GM12878 (cell line): ENCODE results near the gene RPUSD1. TPM values are rescaled to one million over a fixed set of nuclear protein-coding genes. Genes with fewer than 3 reads are reported as not detected.

Source experiments
- ATAC-seq: fragments of 200-7000 bp; cut with Tn5 transposase; 3 replicates; pipeline ENCODE4 v1.9.1; 2020; ENCODE audit warnings: mild to moderate bottlenecking, moderate library complexity
- BruUV-seq: library from RNA; stranded (reverse); fragments of 400-500 nt; replicated peaks from 2 replicates; lab custom pipeline; 2021; lab: Mats Ljungman, UMichigan
- CTCF ChIA-PET: fragments of 300-600 bp; sonication (Branson Sonifier 250); formaldehyde crosslinking; extraction: SDS; loops from one replicate; lab custom pipeline; 2021; ENCODE audit warnings: inconsistent platforms; lab: Yijun Ruan, JAX
- POLR2A ChIA-PET: fragments of 350-600 bp; formaldehyde crosslinking; extraction: SDS; loops from one replicate; lab custom pipeline; 2021; ENCODE audit warnings: inconsistent platforms; lab: Charles Lee
- RAD21 ChIA-PET: fragments of 300-600 bp; sonication (Branson Sonifier 250); formaldehyde crosslinking; loops from one replicate; lab custom pipeline; 2023; ENCODE audit warnings: antibody characterized with exemption; ENCODE audit not compliant: unreplicated experiment; lab: Charles Lee
- SMC1A ChIA-PET: fragments of 300-600 bp; sonication (Branson Sonifier 250); formaldehyde crosslinking; loops from one replicate; lab custom pipeline; 2023; ENCODE audit not compliant: unreplicated experiment, uncharacterized antibody; lab: Charles Lee
- DNase-seq: peaks from one replicate; pipeline ENCODE4 v3.0.0-alpha.2; 2011; ENCODE audit warnings: low read depth, low spot score
- FAIRE-seq: peaks from 3 replicates; lab custom pipeline; 2011; peaks lifted over from hg19 to GRCh38; lab: Jason Lieb, UNC
- H2AFZ ChIP-seq: 2 replicates; pipeline ENCODE4 v1.6.0; 2011; ENCODE audit warnings: low read depth, low read length, control low read depth; ENCODE audit not compliant: control insufficient read depth
- H3K27ac ChIP-seq: 2 replicates; pipeline ENCODE4 v1.5.1; 2011; ENCODE audit warnings: control low read depth; ENCODE audit not compliant: control insufficient read depth, insufficient read depth
- H3K27me3 ChIP-seq, 2 experiments: replicated peaks in 1 of 2; 2 replicates each; pipeline versions ENCODE4 v1.6.0 to v1.6.1; 2011; ENCODE audit warnings: low read length in 1 of 2; ENCODE audit not compliant: control insufficient read depth in 2 of 2, insufficient read depth in 2 of 2
- H3K36me3 ChIP-seq, 2 experiments: 2 replicates each; pipeline ENCODE4 v1.5.1; 2011; ENCODE audit warnings: low read length in 1 of 2; ENCODE audit not compliant: control insufficient read depth in 2 of 2, insufficient read depth in 2 of 2
- H3K4me1 ChIP-seq: 2 replicates; pipeline ENCODE4 v1.6.1; 2011; ENCODE audit warnings: mild to moderate bottlenecking, low read length, moderate library complexity, mixed read lengths; ENCODE audit not compliant: control insufficient read depth, insufficient read depth
- H3K4me2 ChIP-seq: 2 replicates; pipeline ENCODE4 v1.6.0; 2011; ENCODE audit warnings: control low read depth; ENCODE audit not compliant: control insufficient read depth, insufficient read depth
- H3K4me3 ChIP-seq: fragments of 200-600 bp; sonication (generic); 2 replicates; pipeline ENCODE4 v1.5.1; 2016
- H3K79me2 ChIP-seq: 2 replicates; pipeline ENCODE4 v1.6.0; 2011; ENCODE audit warnings: low read length; ENCODE audit not compliant: control insufficient read depth, insufficient read depth
- H3K9ac ChIP-seq: 2 replicates; pipeline ENCODE4 v1.8.0; 2011; ENCODE audit warnings: low read length, control low read depth, mixed read lengths; ENCODE audit not compliant: control insufficient read depth, insufficient read depth
- H3K9me3 ChIP-seq: replicated peaks from 3 replicates; pipeline ENCODE4 v1.5.1; 2011; ENCODE audit warnings: mild to moderate bottlenecking, low read length; ENCODE audit not compliant: control insufficient read depth, insufficient read depth
- H4K20me1 ChIP-seq: 2 replicates; pipeline ENCODE4 v1.6.0; 2011; ENCODE audit not compliant: control insufficient read depth, insufficient read depth
- CEBPB ChIP-seq, 2 experiments: fragments of 150-350 bp in 1 of 2; IDR thresholded peaks; 2 replicates each; pipeline ENCODE4 v1.6.1; 2012 to 2014; ENCODE audit warnings: low read depth in 2 of 2, low read length in 2 of 2, borderline replicate concordance in 1 of 2, inconsistent platforms in 1 of 2
- CHD2 ChIP-seq: IDR thresholded peaks from 2 replicates; pipeline ENCODE4 v1.6.1; 2011; ENCODE audit warnings: low read depth, low read length, improper control_type of control experiment, borderline replicate concordance
- CREB1 ChIP-seq: IDR thresholded peaks from 2 replicates; pipeline ENCODE4 v1.6.1; 2012; ENCODE audit warnings: low read depth, mild to moderate bottlenecking, inconsistent platforms
- EED ChIP-seq: sonication (generic); IDR thresholded peaks from 2 replicates; pipeline ENCODE4 v1.6.1; 2016; ENCODE audit warnings: antibody characterized with exemption, low read depth
- HCFC1 ChIP-seq: fragments of 150-350 bp; IDR thresholded peaks from 2 replicates; pipeline ENCODE4 v1.6.1; 2014; ENCODE audit warnings: low read length
- PAX5 ChIP-seq: IDR thresholded peaks from 2 replicates; pipeline ENCODE4 v1.6.1; 2011; ENCODE audit warnings: low read depth, low read length, borderline replicate concordance
- SPI1 ChIP-seq: IDR thresholded peaks from 2 replicates; pipeline ENCODE4 v1.6.1; 2011; ENCODE audit warnings: low read depth, mild to moderate bottlenecking, low read length, moderate library complexity, borderline replicate concordance; ENCODE audit not compliant: insufficient read depth
- STAT3 ChIP-seq: IDR thresholded peaks from 2 replicates; pipeline ENCODE4 v1.6.1; 2011; ENCODE audit warnings: low read depth, low read length, improper control_type of control experiment
- YBX1 ChIP-seq: fragments of 450-650 bp; IDR thresholded peaks from 2 replicates; pipeline ENCODE4 v1.6.1; 2016; ENCODE audit warnings: antibody characterized with exemption
- ZBED1 ChIP-seq: IDR thresholded peaks from 2 replicates; pipeline ENCODE4 v1.6.1; 2016; ENCODE audit warnings: borderline replicate concordance
- ZNF384 ChIP-seq: IDR thresholded peaks from 2 replicates; pipeline ENCODE4 v1.6.1; 2012; ENCODE audit warnings: low read depth, mild to moderate bottlenecking, low read length, improper control_type of control experiment, borderline replicate concordance
- WGBS: methylation state at CpG from one replicate; pipeline ENCODE4 v1.1.6; 2016; ENCODE audit warnings: low lambda C conversion rate; ENCODE audit not compliant: insufficient replicate concordance, insufficient coverage; ENCODE audit errors: missing lambda C conversion rate; 5-methylcytosine and 5-hydroxymethylcytosine counted together
- in situ Hi-C: fragments of 300-500 bp; cut with MboI; formaldehyde crosslinking; loops from 9 replicates; pipeline ENCODE4 v1.14.3; 2018; ENCODE audit warnings: mixed read lengths
- intact Hi-C: fragments of 100-400 bp; cut with micrococcal nuclease; formaldehyde crosslinking; loops from one replicate; pipeline ENCODE4 v1.14.2; 2022; ENCODE audit not compliant: unreplicated experiment
- polyA plus RNA-seq, 11 experiments: library from polyadenylated mRNA; depleted of rRNA in 4 of 11; unstranded in 6 of 11; stranded (reverse) in 5 of 11; fragments of >200 nt; fragmentation: Nextera tagmentation in 4 of 11; fragmentation: Illumina TruSeq in 1 of 11; extraction: Ambion mirVana in 4 of 11; extraction: Trizol in 1 of 11; gene quantifications; 1 replicate in 1 of 11; 2 replicates in 10 of 11; pipeline versions ENCODE4 v1.2.1 to v1.2.3, GENCODE V29; 2011 to 2016; ENCODE audit warnings: inconsistent platforms in 2 of 11, missing spikeins in 2 of 11, low read depth in 1 of 11
- total RNA-seq, 4 experiments: library from RNA; depleted of rRNA in 3 of 4; stranded (reverse); fragments of >200 nt in 3 of 4; fragmentation: Illumina TruSeq in 1 of 4; extraction: Trizol in 1 of 4; gene quantifications; 2 replicates each; pipeline versions ENCODE4 v1.2.1 to v1.2.3, GENCODE V29; 2013 to 2021
- TF ChIP-seq, protein P1 (sequence below): fragments of 450-650 bp; IDR thresholded peaks from 2 replicates; pipeline ENCODE4 v1.6.1; 2018; ENCODE audit warnings: mild to moderate bottlenecking, low read depth, moderate library complexity; ENCODE audit not compliant: partially characterized antibody
- TF ChIP-seq, protein P2 (sequence below), 3 experiments: IDR thresholded peaks in 2 of 3; conservative IDR thresholded peaks in 1 of 3; 2 replicates each; pipeline ENCODE4 v1.5.1; 2011; ENCODE audit warnings: low read depth in 3 of 3, low read length in 3 of 3, mild to moderate bottlenecking in 3 of 3, control low read depth in 2 of 3, moderate library complexity in 2 of 3, inconsistent platforms in 1 of 3, mixed read lengths in 1 of 3; ENCODE audit not compliant: control insufficient read depth in 2 of 3, insufficient read depth in 1 of 3; ENCODE audit errors: extremely low read depth in 1 of 3
- TF ChIP-seq, protein P3 (sequence below): IDR thresholded peaks from 2 replicates; pipeline ENCODE4 v1.6.1; 2012; ENCODE audit warnings: low read depth, low read length, improper control_type of control experiment

The RPUSD1 gene
- total and polyA plus RNA-seq, 10 of the 15 experiments (the other 5 are each of a cell fraction or from before 2014, with no cell fraction given): 0.55 to 49.9 (median 21.1) TPM

DNA sequence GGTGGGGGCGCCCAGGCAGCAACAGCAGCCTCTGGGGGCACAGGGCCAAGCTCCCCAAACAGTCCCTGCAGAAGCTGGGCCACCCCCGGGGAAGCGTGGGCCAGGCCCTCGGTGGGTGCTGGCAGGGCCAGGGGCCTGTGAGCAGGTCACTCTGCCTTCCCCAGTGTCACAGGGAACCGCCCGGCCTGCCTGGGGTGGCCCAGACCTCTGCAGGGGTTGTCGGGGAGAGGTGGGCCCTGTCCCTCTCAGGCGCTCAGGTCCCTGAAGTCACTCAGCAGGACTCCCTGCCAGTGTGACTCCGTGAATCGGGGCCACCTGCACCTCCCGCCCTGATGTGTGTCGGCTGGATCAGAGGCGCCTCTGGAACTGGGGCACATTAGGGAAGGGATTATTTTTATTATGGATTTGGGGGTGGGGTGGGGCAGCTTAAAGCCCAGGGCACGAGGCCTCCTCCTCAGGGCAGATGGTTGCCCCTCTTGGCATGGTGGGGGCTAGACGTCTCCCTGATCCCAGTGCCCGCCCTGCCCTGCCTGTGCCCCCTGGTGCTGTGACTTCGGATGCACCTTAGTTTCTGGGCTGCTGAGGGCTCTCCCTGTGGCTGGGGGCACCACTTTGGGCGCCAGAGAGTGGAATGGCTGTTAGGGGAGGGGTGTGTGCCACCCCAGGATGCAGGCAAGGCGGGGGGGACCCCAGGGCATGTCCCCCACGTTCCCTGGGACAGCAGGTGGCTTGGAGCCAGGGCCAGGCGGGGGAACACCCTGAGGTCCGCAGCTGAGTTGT lies 13.6 kb upstream of the RPUSD1 start:
- WGBS: 35% methylated on average over 20 of the region's 22 CpGs
- in situ Hi-C loops (no loop called here), intact Hi-C loops (no loop called here)
- no peak overlapping the region for H3K9ac ChIP-seq
- no peak for FAIRE-seq
- H3K4me3 ChIP-seq: no peak overlapping the region
- peaks cover 0 to 2% of the 10 kb centered on the region in 2 experiments; a peak in 3 of 4 replicates for H3K27me3 ChIP-seq
- no peak overlapping the region for H2AFZ ChIP-seq
- no peaks in the 10 kb centered on the region for H3K4me1 ChIP-seq
- H3K36me3 ChIP-seq: no peaks in the 10 kb centered on the region; a peak in 1 of 4 replicates
- SMC1A ChIA-PET: no interaction called here
- TF ChIP-seq, protein P1, sequence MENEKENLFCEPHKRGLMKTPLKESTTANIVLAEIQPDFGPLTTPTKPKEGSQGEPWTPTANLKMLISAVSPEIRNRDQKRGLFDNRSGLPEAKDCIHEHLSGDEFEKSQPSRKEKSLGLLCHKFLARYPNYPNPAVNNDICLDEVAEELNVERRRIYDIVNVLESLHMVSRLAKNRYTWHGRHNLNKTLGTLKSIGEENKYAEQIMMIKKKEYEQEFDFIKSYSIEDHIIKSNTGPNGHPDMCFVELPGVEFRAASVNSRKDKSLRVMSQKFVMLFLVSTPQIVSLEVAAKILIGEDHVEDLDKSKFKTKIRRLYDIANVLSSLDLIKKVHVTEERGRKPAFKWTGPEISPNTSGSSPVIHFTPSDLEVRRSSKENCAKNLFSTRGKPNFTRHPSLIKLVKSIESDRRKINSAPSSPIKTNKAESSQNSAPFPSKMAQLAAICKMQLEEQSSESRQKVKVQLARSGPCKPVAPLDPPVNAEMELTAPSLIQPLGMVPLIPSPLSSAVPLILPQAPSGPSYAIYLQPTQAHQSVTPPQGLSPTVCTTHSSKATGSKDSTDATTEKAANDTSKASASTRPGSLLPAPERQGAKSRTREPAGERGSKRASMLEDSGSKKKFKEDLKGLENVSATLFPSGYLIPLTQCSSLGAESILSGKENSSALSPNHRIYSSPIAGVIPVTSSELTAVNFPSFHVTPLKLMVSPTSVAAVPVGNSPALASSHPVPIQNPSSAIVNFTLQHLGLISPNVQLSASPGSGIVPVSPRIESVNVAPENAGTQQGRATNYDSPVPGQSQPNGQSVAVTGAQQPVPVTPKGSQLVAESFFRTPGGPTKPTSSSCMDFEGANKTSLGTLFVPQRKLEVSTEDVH: no peak
- TF ChIP-seq ZNF384: no peak
- TF ChIP-seq EED: no peak
- TF ChIP-seq CHD2: no peak
- TF ChIP-seq CREB1: no peak
- no peak for TF ChIP-seq CEBPB (IDR thresholded peaks at IDR 0.05; ENCODE audit: borderline replicate concordance in 1 of 2, low read depth in 2 of 2, low read length in 2 of 2)
- TF ChIP-seq SPI1: no peak
- no peak for TF ChIP-seq YBX1
- TF ChIP-seq, protein P2, sequence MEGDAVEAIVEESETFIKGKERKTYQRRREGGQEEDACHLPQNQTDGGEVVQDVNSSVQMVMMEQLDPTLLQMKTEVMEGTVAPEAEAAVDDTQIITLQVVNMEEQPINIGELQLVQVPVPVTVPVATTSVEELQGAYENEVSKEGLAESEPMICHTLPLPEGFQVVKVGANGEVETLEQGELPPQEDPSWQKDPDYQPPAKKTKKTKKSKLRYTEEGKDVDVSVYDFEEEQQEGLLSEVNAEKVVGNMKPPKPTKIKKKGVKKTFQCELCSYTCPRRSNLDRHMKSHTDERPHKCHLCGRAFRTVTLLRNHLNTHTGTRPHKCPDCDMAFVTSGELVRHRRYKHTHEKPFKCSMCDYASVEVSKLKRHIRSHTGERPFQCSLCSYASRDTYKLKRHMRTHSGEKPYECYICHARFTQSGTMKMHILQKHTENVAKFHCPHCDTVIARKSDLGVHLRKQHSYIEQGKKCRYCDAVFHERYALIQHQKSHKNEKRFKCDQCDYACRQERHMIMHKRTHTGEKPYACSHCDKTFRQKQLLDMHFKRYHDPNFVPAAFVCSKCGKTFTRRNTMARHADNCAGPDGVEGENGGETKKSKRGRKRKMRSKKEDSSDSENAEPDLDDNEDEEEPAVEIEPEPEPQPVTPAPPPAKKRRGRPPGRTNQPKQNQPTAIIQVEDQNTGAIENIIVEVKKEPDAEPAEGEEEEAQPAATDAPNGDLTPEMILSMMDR (IDR thresholded peaks at IDR 0.05 in 2 of 3, conservative IDR thresholded peaks at IDR 0.05 in 1 of 3; ENCODE audit: control insufficient read depth in 2 of 3, extremely low read depth in 1 of 3, insufficient read depth in 1 of 3, low read depth in 3 of 3, low read length in 3 of 3): no peak
- TF ChIP-seq PAX5: no peak
- TF ChIP-seq, protein P3, sequence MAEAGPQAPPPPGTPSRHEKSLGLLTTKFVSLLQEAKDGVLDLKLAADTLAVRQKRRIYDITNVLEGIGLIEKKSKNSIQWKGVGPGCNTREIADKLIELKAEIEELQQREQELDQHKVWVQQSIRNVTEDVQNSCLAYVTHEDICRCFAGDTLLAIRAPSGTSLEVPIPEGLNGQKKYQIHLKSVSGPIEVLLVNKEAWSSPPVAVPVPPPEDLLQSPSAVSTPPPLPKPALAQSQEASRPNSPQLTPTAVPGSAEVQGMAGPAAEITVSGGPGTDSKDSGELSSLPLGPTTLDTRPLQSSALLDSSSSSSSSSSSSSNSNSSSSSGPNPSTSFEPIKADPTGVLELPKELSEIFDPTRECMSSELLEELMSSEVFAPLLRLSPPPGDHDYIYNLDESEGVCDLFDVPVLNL: no peak
- TF ChIP-seq ZBED1: no peak
- no peak for TF ChIP-seq STAT3
- TF ChIP-seq HCFC1: no peak
- TF ChIP-seq, all 136 proteins: peak for 0
- ChIA-PET CTCF (no interaction called here), POLR2A (no interaction called here), RAD21 (no interaction called here)
- Histone ChIP-seq H3K27ac (no peak overlapping the region), H3K79me2 (no peaks in the 10 kb centered on the region), H3K9me3 (no peaks in the 10 kb centered on the region), H4K20me1 (no peaks in the 10 kb centered on the region), H3K4me2 (no peak overlapping the region)
- no TSS peak for BruUV-seq
- no peak for DNase-seq
- ATAC-seq: no peak
